MG63 (cell line): ENCODE measurements around the gene KBTBD3. TPM values are rescaled to one million over a fixed set of nuclear protein-coding genes. Genes with fewer than 3 reads are reported as not detected.
"Not testable (repeated sequence)": the region's sequence is repeated elsewhere in the genome, so short reads cannot be mapped to it uniquely, and the experiment has no call there.

Source experiments
- DNase-seq: peaks from one replicate; pipeline ENCODE4 v3.0.0-alpha.2; 2020
- H3K27me3 ChIP-seq: fragments of 250-450 bp; sonication (Bioruptor Pico); 2 replicates; pipeline ENCODE4 v1.5.1; 2020; ENCODE audit warnings: mild to moderate bottlenecking, moderate library complexity
- H3K36me3 ChIP-seq: fragments of 250-450 bp; sonication (Bioruptor Pico); 2 replicates; pipeline ENCODE4 v1.5.1; 2020; ENCODE audit warnings: mild to moderate bottlenecking, moderate library complexity
- H3K4me3 ChIP-seq: fragments of 250-450 bp; sonication (Bioruptor Pico); 2 replicates; pipeline ENCODE4 v1.5.1; 2020; ENCODE audit warnings: mild to moderate bottlenecking, moderate library complexity
- H3K9me3 ChIP-seq: fragments of 250-450 bp; sonication (Bioruptor Pico); 2 replicates; pipeline ENCODE4 v1.5.1; 2020; ENCODE audit warnings: mild to moderate bottlenecking, moderate library complexity
- total RNA-seq: library from RNA; depleted of rRNA; stranded (reverse); fragments of >200 nt; shearing (Covaris generic); gene quantifications from 2 replicates; pipeline ENCODE4 v1.2.3, GENCODE V29; 2014; ENCODE audit warnings: low replicate concordance

The KBTBD3 gene
- total RNA-seq, 1 experiment from 2014 or later, result 0.63 TPM

DNA sequence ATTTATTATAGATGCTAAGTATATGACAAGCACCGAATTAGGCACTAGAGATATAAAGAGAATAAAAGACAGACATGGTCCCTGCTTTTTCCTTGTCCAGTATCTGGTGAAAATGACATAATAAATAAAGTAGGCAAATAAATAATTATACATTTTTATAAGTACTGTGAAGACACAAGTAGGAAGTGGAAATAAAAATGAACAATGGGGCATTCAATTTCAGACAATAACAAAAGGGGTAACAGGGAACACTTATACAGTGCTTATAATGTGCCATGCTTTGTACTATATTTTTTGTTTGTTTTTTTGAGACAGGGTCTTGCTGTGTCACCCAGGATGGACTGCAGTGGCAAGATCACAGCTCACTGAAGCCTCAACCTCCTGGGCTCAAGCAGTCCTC lies 4.3 kb downstream of the KBTBD3 start:
- DNase-seq, result no peak
- H3K36me3 ChIP-seq, result no peaks in the 10 kb centered on the region
- no peaks in the 10 kb centered on the region; the same call in 1 of the 2 replicates for H3K27me3 ChIP-seq
- H3K4me3 ChIP-seq, result no peak overlapping the region
- H3K9me3 ChIP-seq, result no peaks in the 10 kb centered on the region

GRCh38 chr11:106070606-106071005 lies 6.5 kb downstream of the KBTBD3 start:
- Histone ChIP-seq H3K27me3 (no peaks in the 10 kb centered on the region; the same call in 1 of the 2 replicates), H3K36me3 (no peaks in the 10 kb centered on the region), H3K9me3 (no peaks in the 10 kb centered on the region), H3K4me3 (no peak overlapping the region)
- DNase-seq, result no peak

DNA sequence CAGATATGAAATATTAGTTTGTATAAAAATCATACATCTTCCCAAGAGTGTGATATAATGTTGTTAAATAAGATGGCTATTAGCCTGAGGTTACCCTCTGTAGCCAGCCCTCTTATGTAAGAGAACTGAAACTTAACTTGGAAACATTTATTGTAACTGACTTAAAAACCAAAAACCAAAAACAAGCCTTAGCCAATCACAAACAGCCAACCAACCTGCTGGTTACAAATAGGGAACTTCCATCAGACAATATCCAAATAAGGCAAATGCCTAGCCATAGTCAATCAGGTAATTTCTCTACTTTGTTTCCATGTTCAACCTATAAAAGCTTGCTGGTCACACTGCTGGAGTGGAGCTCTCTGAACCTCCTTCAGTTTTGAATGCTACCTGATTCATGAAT lies 14.1 kb downstream of the KBTBD3 start:
- Histone ChIP-seq H3K27me3 (no peaks in the 10 kb centered on the region), H3K36me3 (no peaks in the 10 kb centered on the region), H3K9me3 (no peaks in the 10 kb centered on the region), H3K4me3 (no peak overlapping the region)
- no peak for DNase-seq

DNA sequence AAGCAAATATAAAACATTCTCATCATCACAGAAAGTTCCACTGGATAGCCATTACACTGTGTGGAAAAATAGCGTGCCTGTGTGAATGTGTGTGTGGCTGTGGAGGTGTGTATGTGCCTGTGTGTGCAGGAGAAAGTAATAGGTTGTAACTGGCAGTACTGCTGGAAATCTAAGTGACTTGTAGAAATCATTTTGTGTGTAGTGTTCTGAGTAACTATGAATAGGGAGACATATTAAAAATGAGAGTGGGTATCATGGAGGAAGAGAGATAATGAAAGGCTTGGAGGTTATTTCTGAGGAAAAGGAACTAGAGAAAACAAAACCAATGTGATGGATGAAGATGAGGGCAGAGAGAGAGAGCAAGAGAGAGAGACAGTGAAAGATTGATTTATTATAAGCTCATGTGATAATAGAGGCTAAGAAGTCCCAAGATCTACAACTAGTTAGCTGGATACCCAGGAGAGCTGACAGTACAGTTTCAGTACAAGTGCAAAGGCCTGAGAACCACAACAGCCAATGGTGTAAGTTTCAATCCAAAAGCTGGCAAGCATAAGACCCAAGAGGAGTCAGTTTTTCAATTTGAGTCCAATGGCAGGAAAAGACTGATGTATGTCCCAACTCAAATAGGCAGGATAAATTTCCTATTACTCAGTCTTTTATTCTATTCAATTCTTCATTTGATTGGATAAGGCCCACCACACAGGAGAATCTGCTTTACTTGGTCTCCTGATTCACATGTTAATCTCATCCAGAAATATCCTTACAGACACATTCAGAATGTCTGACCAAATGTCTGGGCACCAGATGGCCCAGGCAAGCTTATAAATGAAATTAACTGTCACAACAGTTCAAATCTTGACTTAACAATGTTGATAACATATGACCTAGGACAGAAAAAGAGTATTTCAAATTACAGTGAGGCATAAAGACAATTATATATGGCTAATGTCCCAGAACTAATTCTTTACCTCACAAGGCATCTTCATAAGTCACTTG lies 14.9 kb downstream of the KBTBD3 start:
- H3K9me3 ChIP-seq, result no peaks in the 10 kb centered on the region
- no peak for DNase-seq

GRCh38 chr11:106061249-106061784 lies 15.8 kb downstream of the KBTBD3 start:
- Histone ChIP-seq H3K36me3 (no peaks in the 10 kb centered on the region), H3K27me3 (no peaks in the 10 kb centered on the region), H3K9me3 (no peaks in the 10 kb centered on the region), H3K4me3 (no peak overlapping the region)
- no peak for DNase-seq

More for the DNA sequence above, 14.9 kb downstream of the KBTBD3 start:
- H3K36me3 ChIP-seq, result no peaks in the 10 kb centered on the region
- no peaks in the 10 kb centered on the region for H3K27me3 ChIP-seq
- H3K4me3 ChIP-seq, result no peak overlapping the region

DNA sequence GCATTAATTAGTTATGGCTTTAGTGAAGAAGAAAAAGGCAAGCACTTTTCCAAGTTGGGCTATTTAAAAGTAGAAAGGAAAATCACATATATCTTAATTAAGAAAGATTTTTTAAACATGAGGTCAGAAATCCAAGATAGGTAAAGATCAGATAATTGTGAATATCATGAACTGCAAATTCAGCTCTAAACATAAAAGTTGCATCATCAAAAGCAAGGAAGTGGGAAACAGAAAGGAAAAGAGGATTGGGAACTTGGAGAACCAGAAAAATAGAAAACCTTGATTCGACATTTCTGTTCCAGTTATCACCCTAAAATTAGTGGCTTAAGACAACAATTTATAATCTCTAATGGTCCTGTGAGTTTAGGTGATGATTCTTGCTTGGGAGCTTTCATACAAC lies 17.5 kb downstream of the KBTBD3 start:
- H3K9me3 ChIP-seq, result no peaks in the 10 kb centered on the region
- H3K36me3 ChIP-seq, result no peaks in the 10 kb centered on the region
- no peak for DNase-seq
- no peaks in the 10 kb centered on the region for H3K27me3 ChIP-seq
- no peak overlapping the region for H3K4me3 ChIP-seq

GRCh38 chr11:106058377-106058776 lies 18.8 kb downstream of the KBTBD3 start:
- DNase-seq, H3K36me3 ChIP-seq, H3K9me3 ChIP-seq, H3K27me3 ChIP-seq, H3K4me3 ChIP-seq: not testable (repeated sequence)

- DNase-seq, result no peak
- Histone ChIP-seq H3K27me3 (no peaks in the 10 kb centered on the region; the same call in 1 of the 2 replicates), H3K36me3 (no peaks in the 10 kb centered on the region), H3K9me3 (no peaks in the 10 kb centered on the region), H3K4me3 (no peak overlapping the region)
These were observed 26.0 kb downstream of the KBTBD3 start for GRCh38 chr11:106051103-106051502.

- H3K9me3 ChIP-seq, result no peaks in the 10 kb centered on the region
- H3K4me3 ChIP-seq, result no peak overlapping the region
- no peaks in the 10 kb centered on the region; the same call in 1 of the 2 replicates for H3K27me3 ChIP-seq
- H3K36me3 ChIP-seq, result no peaks in the 10 kb centered on the region
- DNase-seq, result no peak
These were observed 27.2 kb downstream of the KBTBD3 start for GRCh38 chr11:106049727-106050476.

- Histone ChIP-seq H3K4me3 (no peak overlapping the region), H3K27me3 (no peaks in the 10 kb centered on the region; the same call in 1 of the 2 replicates), H3K9me3 (no peaks in the 10 kb centered on the region), H3K36me3 (no peaks in the 10 kb centered on the region)
- DNase-seq, result no peak
These were observed 29.5 kb downstream of the KBTBD3 start for GRCh38 chr11:106047631-106048030.

DNA sequence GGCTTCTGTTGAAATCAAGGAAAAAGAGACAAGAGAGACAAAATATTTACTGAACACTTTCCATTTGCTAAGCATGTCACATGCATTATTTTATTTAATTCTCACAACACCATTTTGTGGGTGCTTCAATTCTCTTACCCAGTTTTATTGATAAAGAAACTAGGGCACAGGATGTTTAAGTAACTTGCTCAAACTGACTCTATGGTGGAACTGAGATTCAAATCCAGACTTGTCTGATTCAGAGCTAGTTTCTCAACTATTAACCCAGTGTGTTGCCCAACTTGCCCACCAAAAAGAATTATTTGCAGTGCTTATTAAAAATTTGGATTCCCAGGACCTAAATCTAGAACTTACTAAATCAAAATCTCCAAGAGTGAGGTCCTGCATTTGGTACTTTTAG lies 33.6 kb downstream of the KBTBD3 start:
- H3K9me3 ChIP-seq, result no peaks in the 10 kb centered on the region
- H3K27me3 ChIP-seq, result no peaks in the 10 kb centered on the region
- H3K4me3 ChIP-seq, result no peak overlapping the region
- no peak for DNase-seq
- no peaks in the 10 kb centered on the region for H3K36me3 ChIP-seq

GRCh38 chr11:106032861-106033260 lies 44.3 kb downstream of the KBTBD3 start:
- H3K36me3 ChIP-seq, result no peaks in the 10 kb centered on the region
- H3K27me3 ChIP-seq, result no peaks in the 10 kb centered on the region
- H3K4me3 ChIP-seq, result no peak overlapping the region
- no peaks in the 10 kb centered on the region for H3K9me3 ChIP-seq
- DNase-seq, result no peak

DNA sequence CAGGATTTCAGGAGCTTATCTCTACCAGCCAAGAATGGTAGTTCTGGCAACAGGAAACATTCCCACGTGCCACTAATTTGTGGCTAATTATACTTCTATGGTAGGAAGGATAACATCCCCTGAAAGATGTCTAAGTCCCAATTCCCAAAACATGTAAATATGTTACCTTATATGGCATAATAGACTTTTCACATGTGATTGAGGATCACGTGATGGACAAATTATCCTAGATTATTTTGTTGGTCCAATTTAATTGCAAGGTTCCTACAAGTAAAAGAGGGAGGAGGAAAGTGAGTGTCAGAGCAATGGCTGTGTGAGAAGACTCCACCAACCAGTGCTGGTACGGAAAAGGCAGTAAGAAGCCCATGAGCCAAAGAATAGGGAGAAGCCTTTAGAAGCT lies 45.2 kb downstream of the KBTBD3 start:
- Histone ChIP-seq H3K27me3 (no peaks in the 10 kb centered on the region), H3K4me3 (no peak overlapping the region), H3K36me3 (no peaks in the 10 kb centered on the region), H3K9me3 (no peaks in the 10 kb centered on the region; the same call in 1 of the 2 replicates)
- DNase-seq, result no peak

DNA sequence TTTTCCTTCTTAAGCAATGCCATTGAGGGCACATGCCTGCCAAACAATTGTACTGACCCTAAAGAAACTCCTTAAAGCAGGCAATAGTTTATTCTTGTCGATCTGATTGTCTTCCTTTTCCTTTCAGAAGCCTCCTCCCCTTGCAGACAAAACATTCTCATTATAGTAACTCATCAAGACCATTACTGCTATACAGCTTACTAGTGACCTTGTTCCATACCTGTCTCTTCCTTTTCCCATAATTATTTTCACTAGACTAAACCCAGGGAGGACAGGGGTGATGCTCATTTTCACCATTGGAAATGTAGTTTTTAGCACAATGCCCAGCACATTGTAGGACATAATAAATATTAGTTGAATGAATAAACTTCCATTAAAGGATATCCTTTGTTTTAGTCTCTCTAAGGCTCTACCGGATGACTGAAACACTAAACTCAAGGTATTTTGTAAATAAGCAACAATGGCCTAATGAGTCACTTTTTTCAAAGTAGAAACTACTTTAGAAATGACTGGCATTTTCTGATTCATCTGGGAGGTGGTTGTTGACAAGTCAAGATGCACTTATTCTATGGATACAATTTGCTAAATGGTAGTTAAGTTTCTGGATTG lies 45.8 kb downstream of the KBTBD3 start:
- Histone ChIP-seq H3K27me3 (no peaks in the 10 kb centered on the region), H3K4me3 (no peak overlapping the region), H3K9me3 (no peaks in the 10 kb centered on the region; the same call in 1 of the 2 replicates), H3K36me3 (no peaks in the 10 kb centered on the region)
- no peak for DNase-seq

DNA sequence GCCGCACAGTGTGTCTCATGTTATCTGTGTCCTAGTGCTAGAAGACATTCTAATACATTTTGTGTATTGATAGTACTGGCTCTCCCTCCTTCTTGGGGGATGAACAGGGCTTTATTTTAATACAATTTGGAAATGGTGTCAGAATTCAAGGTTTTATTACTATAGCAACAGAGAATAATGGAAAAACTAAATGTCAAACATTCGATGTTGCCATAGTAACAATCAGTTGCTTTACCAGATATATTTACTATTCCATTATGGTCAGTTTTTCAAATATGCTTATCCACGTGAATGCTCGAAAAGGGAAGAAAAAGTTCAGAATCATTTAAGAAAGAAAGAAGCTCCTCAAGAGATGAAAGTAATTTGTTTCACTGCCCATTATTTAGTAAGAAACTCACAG lies 46.5 kb downstream of the KBTBD3 start:
- Histone ChIP-seq H3K4me3 (no peak overlapping the region), H3K27me3 (no peaks in the 10 kb centered on the region), H3K36me3 (no peaks in the 10 kb centered on the region), H3K9me3 (no peaks in the 10 kb centered on the region; the same call in 1 of the 2 replicates)
- DNase-seq, result no peak

- peaks cover 10% of the 10 kb centered on the region for H3K36me3 ChIP-seq
- no peak for DNase-seq
- no peaks in the 10 kb centered on the region; the same call in 1 of the 2 replicates for H3K9me3 ChIP-seq
- H3K27me3 ChIP-seq, result no peaks in the 10 kb centered on the region
- H3K4me3 ChIP-seq, result peak overlapping the region; percentile 95
These were observed 54.3 kb downstream of the KBTBD3 start for GRCh38 chr11:106022795-106023275.
